Measurements from ENCODE around the gene KRTAP11-1.

Gene KRTAP11-1

DNA sequence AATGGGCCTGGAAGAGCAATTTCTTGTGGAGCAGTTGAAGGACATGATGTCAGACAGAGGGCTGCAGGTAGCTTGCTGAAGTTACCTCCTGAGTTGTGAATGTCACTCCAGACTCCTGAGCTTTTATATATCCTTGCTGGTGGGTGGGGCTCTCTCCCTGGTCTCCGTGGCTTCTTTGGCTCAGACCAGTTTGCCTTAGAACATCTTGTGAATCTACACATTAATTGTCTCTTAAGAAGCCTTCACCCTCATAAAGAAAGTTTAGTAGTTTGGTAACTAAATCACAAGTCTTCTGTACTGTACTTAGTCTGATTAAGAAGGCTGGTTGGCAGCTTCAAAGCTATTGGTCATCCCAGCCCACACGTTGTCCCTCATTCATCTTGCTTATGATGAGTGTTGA lies at the start of gene KRTAP11-1:
TSS of gene KRTAP11-1 (minus strand) at position 101 of the 400 bp plus-strand sequence. CDS start at position 45, 56 bp downstream.
- DNase-seq, result no peak

DNA sequence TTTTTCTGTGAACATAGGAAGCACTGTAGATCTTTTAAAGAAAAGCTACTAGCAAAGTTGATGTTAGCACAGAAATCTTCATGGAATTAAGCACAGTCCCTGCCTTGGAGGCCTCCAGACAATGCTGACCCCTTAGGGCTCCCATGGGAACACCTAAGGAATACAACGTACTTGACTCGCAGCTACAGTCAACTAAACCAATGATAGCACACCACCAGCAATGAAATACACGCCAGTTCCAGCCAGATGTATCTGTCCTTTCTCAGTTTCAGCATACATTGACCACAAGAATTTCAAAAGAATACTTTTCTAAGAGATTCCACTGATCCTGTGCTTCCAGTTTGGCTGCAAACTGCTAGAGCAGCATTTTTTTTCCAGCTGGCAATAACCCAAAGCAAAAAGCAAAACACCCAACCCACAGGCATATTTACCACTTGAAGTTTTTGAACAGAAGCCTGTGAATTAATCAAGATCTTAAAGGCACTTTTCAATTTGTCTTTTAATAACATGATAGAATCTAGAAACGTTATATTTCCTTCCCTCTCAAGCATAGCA lies 42.8 kb upstream of the KRTAP11-1 start:
- DNase-seq, result no peak

GRCh38 chr21:30921129-30921528 lies 39.7 kb upstream of the KRTAP11-1 start:
- DNase-seq, result no peak

DNA sequence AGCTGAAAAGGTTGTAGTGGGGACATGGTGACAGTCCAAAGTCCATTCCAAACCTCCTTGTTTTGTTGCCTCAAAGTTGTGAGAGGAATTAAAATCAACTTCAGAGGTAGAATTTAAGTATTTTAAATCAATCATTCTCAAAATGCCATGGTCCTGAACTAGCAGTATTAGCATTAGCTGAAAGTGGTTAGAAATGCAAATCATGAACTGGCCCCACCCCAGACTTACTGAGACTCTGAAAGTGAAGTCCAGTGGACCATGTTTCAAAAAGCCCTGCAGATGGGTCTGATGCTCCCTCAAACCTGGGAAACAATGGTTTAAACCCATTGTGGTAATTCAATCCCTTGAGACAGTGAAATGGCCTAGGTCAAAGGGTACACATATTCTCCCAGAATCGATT lies 36.2 kb upstream of the KRTAP11-1 start:
- DNase-seq, result no peak

- DNase-seq, result no peak
Measured at GRCh38 chr21:30900881-30901280, 19.5 kb upstream of the KRTAP11-1 start.

DNA sequence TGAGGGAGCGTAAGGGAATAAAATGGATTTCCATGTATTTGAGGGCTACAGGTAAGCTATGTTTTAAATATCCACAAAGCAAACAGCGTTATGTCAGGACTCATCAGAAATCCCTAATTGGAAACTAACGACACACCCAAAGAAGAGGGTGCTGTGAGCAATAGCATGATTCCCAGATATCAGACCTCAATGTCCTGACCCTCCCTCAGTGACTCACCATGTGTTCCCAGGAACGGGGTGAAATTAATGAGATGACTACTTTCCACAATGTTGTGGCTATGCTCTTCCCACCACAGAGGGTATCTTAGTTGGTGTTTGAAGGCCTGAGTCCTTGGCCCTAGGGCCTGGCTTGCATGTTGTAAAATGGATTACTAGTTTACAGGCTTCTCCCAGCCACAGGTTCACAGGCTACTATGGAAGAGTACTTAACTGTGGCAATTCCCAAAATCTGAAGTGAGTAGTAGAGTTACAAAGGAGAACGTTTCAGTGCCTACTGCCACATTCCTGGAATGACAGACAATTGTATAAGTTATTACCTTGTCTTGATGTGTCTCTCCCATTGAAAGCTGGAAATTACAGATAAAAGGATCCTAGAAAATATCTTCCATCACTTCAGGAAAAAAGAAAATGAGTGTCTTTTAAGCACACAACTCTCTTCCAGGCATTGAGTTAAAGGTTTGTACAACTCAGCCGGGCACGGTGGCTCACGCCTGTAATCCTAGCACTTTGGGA lies 1.7 kb upstream of the KRTAP11-1 start:
- DNase-seq, result no peak

DNA sequence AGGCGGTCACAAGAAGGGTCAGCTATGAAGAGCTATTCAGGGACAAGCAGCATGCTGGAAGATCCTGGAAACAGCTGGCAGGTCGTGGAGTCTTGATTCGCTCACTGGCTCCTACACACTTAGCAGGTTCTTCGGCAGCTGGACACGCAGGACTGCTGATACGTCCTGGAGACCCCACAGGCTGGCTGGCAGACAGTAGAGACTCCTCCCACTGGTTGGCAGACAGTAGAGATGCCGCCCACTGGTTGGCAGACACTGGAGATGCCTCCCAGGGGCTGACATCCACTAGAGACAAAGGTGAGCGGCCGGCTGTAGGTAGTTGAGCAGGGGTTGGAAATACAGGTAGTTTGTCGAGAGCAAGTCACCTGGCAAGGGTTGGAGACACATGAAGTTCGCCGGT lies 466 bp downstream of the KRTAP11-1 start:
- DNase-seq, result no peak

GRCh38 chr21:30874526-30874925 lies 6.9 kb downstream of the KRTAP11-1 start:
- DNase-seq, result no peak

- DNase-seq, result no peak
Measured at GRCh38 chr21:30847627-30848500, 33.5 kb downstream of the KRTAP11-1 start.

GRCh38 chr21:30842990-30843389 lies 38.4 kb downstream of the KRTAP11-1 start:
- no peak for DNase-seq

DNA sequence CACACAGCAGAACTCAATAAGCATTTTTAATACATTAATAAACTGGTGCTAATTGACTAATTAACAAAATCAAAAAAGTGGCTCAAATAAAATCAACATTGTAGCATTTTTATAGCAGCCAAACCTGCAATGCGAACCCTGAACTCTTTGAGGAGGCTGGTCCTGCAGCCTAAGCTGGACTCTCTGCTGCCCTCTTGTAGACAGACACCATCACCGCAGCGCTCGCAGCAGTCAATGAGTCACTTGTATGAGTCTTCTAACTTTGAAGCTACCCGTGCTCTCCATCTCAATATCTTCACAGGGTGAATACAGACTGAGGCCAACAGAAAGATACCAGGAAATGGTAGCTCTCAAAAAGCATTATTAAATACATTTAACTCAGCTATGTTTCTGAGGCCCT lies 42.1 kb downstream of the KRTAP11-1 start:
- peak; percentile 30 for DNase-seq

- DNase-seq, result no peak
Measured at GRCh38 chr21:30838536-30838935, 42.8 kb downstream of the KRTAP11-1 start.

DNA sequence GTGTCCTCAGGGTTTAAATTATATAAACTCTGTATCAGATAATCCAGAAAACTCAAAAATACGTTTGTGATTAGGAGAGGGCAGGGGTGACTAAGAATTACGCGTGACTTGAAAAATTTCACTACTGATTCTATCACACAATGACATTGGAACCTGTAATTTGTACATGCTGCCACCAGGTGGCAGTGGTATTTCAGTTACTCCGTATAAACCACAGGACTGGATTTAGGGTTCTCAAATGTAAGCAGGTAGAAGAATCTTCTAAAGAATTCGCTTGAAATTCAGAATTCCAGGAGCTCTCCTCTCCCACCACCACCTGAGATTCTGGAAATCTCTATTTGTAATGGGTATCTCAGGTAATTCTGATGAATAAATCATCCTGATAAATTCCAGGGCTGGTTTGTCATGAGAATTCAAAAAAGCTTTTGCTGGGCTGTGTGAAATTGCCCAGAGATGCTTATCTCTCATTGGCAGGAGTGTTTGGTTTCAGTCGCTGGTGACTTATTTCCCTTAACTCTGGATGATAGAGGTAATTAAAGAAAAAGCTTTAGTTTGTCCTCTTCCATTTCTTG lies 50.1 kb downstream of the KRTAP11-1 start:
- no peak for DNase-seq
